HepG2 (cell line): ENCODE data around the gene TMPRSS11F. TPM values are rescaled to one million over a fixed set of nuclear protein-coding genes. Genes with fewer than 3 reads are reported as not detected.

Experiments used
- ATAC-seq: fragments of 200-7000 bp; cut with Tn5 transposase; 3 replicates; pipeline ENCODE4 v1.9.1; 2020; ENCODE audit warnings: mild to moderate bottlenecking, moderate library complexity
- BruUV-seq: library from RNA; stranded (reverse); fragments of 400-500 nt; replicated peaks from 2 replicates; lab custom pipeline; 2021; lab: Mats Ljungman, UMichigan
- CTCF ChIA-PET: fragments of 300-600 bp; formaldehyde crosslinking; extraction: SDS; loops from one replicate; lab custom pipeline; 2021; ENCODE audit warnings: low total read pairs, inconsistent platforms, low intra/inter-chr PET ratio; lab: Yijun Ruan, JAX
- POLR2A ChIA-PET: fragments of 350-600 bp; sonication (Branson Sonifier 250); formaldehyde crosslinking; loops from one replicate; lab custom pipeline; 2020; ENCODE audit warnings: antibody characterized with exemption, inconsistent platforms; lab: Yijun Ruan, JAX
- DNase-seq: peaks from one replicate; pipeline ENCODE4 v3.0.0-alpha.2; 2015; ENCODE audit warnings: low spot score
- FAIRE-seq: peaks from 3 replicates; lab custom pipeline; 2011; peaks lifted over from hg19 to GRCh38; lab: Jason Lieb, UNC
- H2AFZ ChIP-seq: one replicate; pipeline ENCODE4 v1.6.1; 2011; ENCODE audit warnings: low read length, inconsistent platforms
- H3K27ac ChIP-seq: fragments of 300-600 bp; 3 replicates; pipeline ENCODE4 v1.8.0; 2011; ENCODE audit warnings: mixed run types, mild to moderate bottlenecking, mixed read lengths, low read length, inconsistent platforms; ENCODE audit not compliant: insufficient read depth; ENCODE audit errors: extremely low read length
- H3K27me3 ChIP-seq, 2 experiments: fragments of 200-600 bp in 1 of 2; 2 replicates in 1 of 2; 3 replicates in 1 of 2; pipeline versions ENCODE4 v1.6.0 to v1.8.0; 2011; ENCODE audit warnings: low read length in 2 of 2, mild to moderate bottlenecking in 2 of 2, moderate library complexity in 2 of 2, inconsistent platforms in 1 of 2; ENCODE audit not compliant: insufficient read depth in 2 of 2, control insufficient read depth in 1 of 2
- H3K36me3 ChIP-seq, 2 experiments: fragments of 200-600 bp in 1 of 2; replicated peaks in 1 of 2; 2 replicates in 1 of 2; 3 replicates in 1 of 2; pipeline versions ENCODE4 v1.5.1 to v1.8.0; 2011; ENCODE audit warnings: low read length in 2 of 2, inconsistent platforms in 1 of 2; ENCODE audit not compliant: insufficient read depth in 2 of 2, control insufficient read depth in 1 of 2
- H3K4me1 ChIP-seq: 2 replicates; pipeline ENCODE4 v1.5.1; 2012; ENCODE audit warnings: low read length, inconsistent platforms; ENCODE audit not compliant: insufficient read depth
- H3K4me2 ChIP-seq: 2 replicates; pipeline ENCODE4 v1.6.0; 2011; ENCODE audit warnings: low read depth, low read length, inconsistent platforms
- H3K4me3 ChIP-seq, 3 experiments: fragments of 200-600 bp in 1 of 3; sonication (generic), shearing (Covaris generic) in 1 of 3; replicated peaks in 1 of 3; 2 replicates each; pipeline ENCODE4 v1.5.1; 2011 to 2016; ENCODE audit warnings: low read length in 3 of 3, inconsistent platforms in 2 of 3, low read depth in 2 of 3, mild to moderate bottlenecking in 2 of 3, control low read depth in 1 of 3, mixed read lengths in 1 of 3; ENCODE audit not compliant: insufficient read depth in 1 of 3
- H3K79me2 ChIP-seq: one replicate; pipeline ENCODE4 v1.6.1; 2011; ENCODE audit warnings: low read length, inconsistent platforms; ENCODE audit not compliant: insufficient read depth
- H3K9ac ChIP-seq: 2 replicates; pipeline ENCODE4 v1.6.0; 2011; ENCODE audit warnings: mild to moderate bottlenecking, low read depth, low read length, inconsistent platforms; ENCODE audit not compliant: insufficient read depth
- H3K9me3 ChIP-seq: 2 replicates; pipeline ENCODE4 v1.5.1; 2012; ENCODE audit warnings: mild to moderate bottlenecking, low read length
- H4K20me1 ChIP-seq: 2 replicates; pipeline ENCODE4 v1.6.0; 2011; ENCODE audit warnings: inconsistent platforms, mild to moderate bottlenecking, low read length, moderate library complexity; ENCODE audit not compliant: insufficient read depth
- FOXJ3 ChIP-seq: sonication (generic); formaldehyde crosslinking; IDR thresholded peaks from 2 replicates; pipeline ENCODE4 v1.4.0; 2020; ENCODE audit warnings: missing genetic modification reagents, mild to moderate bottlenecking, borderline replicate concordance
- HDAC6 ChIP-seq: fragments of 200-600 bp; sonication (generic); IDR thresholded peaks from 2 replicates; pipeline ENCODE4 v1.7.0; 2017; ENCODE audit warnings: mild to moderate bottlenecking, antibody characterized with exemption, low read length, low read depth
- HMGA1 ChIP-seq: sonication (generic); formaldehyde crosslinking; conservative IDR thresholded peaks from 2 replicates; pipeline ENCODE4 v1.4.0; 2020; ENCODE audit warnings: missing genetic modification reagents
- NR2C2 ChIP-seq: sonication (generic); formaldehyde crosslinking; IDR thresholded peaks from 2 replicates; pipeline ENCODE4 v1.4.0; 2020; ENCODE audit warnings: missing genetic modification reagents, mild to moderate bottlenecking, moderate library complexity, borderline replicate concordance
- RARG ChIP-seq: sonication (generic); formaldehyde crosslinking; IDR thresholded peaks from 2 replicates; pipeline ENCODE4 v1.4.0; 2020; ENCODE audit warnings: low read depth, mild to moderate bottlenecking, missing genetic modification reagents
- TP53 ChIP-seq: sonication (generic); formaldehyde crosslinking; conservative IDR thresholded peaks from 2 replicates; pipeline ENCODE4 v1.4.0; 2020; ENCODE audit warnings: missing genetic modification reagents
- U2AF2 ChIP-seq: fragments of 200-400 bp; formaldehyde crosslinking; IDR thresholded peaks from 2 replicates; pipeline ENCODE4 v1.6.1; 2017; ENCODE audit warnings: low read depth, mild to moderate bottlenecking, low read length
- ZMAT3 ChIP-seq: sonication (generic); formaldehyde crosslinking; conservative IDR thresholded peaks from 2 replicates; pipeline ENCODE4 v1.7.0; 2021; ENCODE audit warnings: missing genetic modification reagents
- ZNF138 ChIP-seq: sonication (generic); formaldehyde crosslinking; IDR thresholded peaks from 2 replicates; pipeline ENCODE4 v1.5.0; 2020; ENCODE audit warnings: mild to moderate bottlenecking, low read depth, missing genetic modification reagents
- ZNF24 ChIP-seq: fragments of 450-650 bp; IDR thresholded peaks from 2 replicates; pipeline ENCODE4 v1.6.1; 2017; ENCODE audit warnings: antibody characterized with exemption, mild to moderate bottlenecking
- ZNF777 ChIP-seq: sonication (generic); formaldehyde crosslinking; IDR thresholded peaks from 2 replicates; pipeline ENCODE4 v1.4.0; 2020; ENCODE audit warnings: missing genetic modification reagents
- ZNF816 ChIP-seq: sonication (generic); formaldehyde crosslinking; IDR thresholded peaks from 2 replicates; pipeline ENCODE4 v1.8.0; 2022; ENCODE audit warnings: missing genetic modification reagents, mild to moderate bottlenecking, borderline replicate concordance
- WGBS: methylation state at CpG from one replicate; pipeline ENCODE4 v1.1.6; 2017; ENCODE audit warnings: low lambda C conversion rate; 5-methylcytosine and 5-hydroxymethylcytosine counted together
- in situ Hi-C: cut with HindIII; loops from 2 replicates; pipeline ENCODE4 v1.10.0; 2017; ENCODE audit warnings: low pct_unique_long_range_greater_than_20kb; ENCODE audit not compliant: extremely low pct_ligation_motif_present
- intact Hi-C: fragments of 100-400 bp; cut with micrococcal nuclease; formaldehyde crosslinking; loops from one replicate; pipeline ENCODE4 v1.10.0; 2022; ENCODE audit not compliant: unreplicated experiment
- polyA plus RNA-seq, 8 experiments: library from polyadenylated mRNA; depleted of rRNA in 3 of 8; stranded (reverse) in 7 of 8; unstranded in 1 of 8; fragments of >200 nt; fragmentation: Illumina TruSeq in 4 of 8; extraction: Trizol in 4 of 8; gene quantifications; 2 replicates each; pipeline versions ENCODE4 v1.2.1 to v1.2.3, GENCODE V29; 2011 to 2016; ENCODE audit warnings: low read depth in 4 of 8, missing spikeins in 1 of 8, mixed read lengths in 1 of 8; ENCODE audit not compliant: insufficient read depth in 1 of 8
- total RNA-seq, 5 experiments: library from RNA; depleted of rRNA; stranded (reverse); fragments of >200 nt; fragmentation: Illumina TruSeq; extraction: Trizol; gene quantifications; 2 replicates each; pipeline ENCODE4 v1.2.3, GENCODE V29; 2016; ENCODE audit warnings: low read depth in 1 of 5
- TF ChIP-seq, protein P1 (sequence below): sonication (generic); formaldehyde crosslinking; IDR thresholded peaks from 2 replicates; pipeline ENCODE4 v1.8.1; 2023; ENCODE audit warnings: mild to moderate bottlenecking, moderate library complexity, missing genetic modification reagents

The TMPRSS11F gene
- total and polyA plus RNA-seq, 2 of the 13 experiments (the other 11 are each of a cell fraction or from before 2014, with no cell fraction given), result not detected

GRCh38 chr4:68167706-68168105 lies 38.0 kb upstream of the TMPRSS11F start:
- Histone ChIP-seq H3K27ac (no peak overlapping the region), H4K20me1 (no peaks in the 10 kb centered on the region), H3K4me1 (no peaks in the 10 kb centered on the region), H3K9me3 (peaks cover 8% of the 10 kb centered on the region), H3K4me3 (no peak overlapping the region), H3K9ac (no peak overlapping the region), H3K4me2 (no peak overlapping the region), H2AFZ (no peak overlapping the region), H3K36me3 (no peaks in the 10 kb centered on the region), H3K27me3 (no peaks in the 10 kb centered on the region), H3K79me2 (no peaks in the 10 kb centered on the region)
- in situ Hi-C loops (loop anchor here (25.0 kb wide), 1 partner anchor 630 kb away; the partner anchor contains the start of gene CENPC), intact Hi-C loops (no loop called here)
- BruUV-seq, result no TSS peak
- ATAC-seq (no peak), FAIRE-seq (no peak), DNase-seq (no peak)
- POLR2A ChIA-PET, result no interaction called here
- WGBS, result 0% methylated on average over 3 of the region's 3 CpGs
- TF ChIP-seq TP53 (CRISPR knock-in tag) (no peak), HMGA1 (CRISPR knock-in tag) (no peak), RARG (CRISPR knock-in tag) (no peak), ZNF777 (CRISPR knock-in tag) (no peak), HDAC6 (no peak), ZNF816 (no peak), NR2C2 (no peak), FOXJ3 (CRISPR knock-in tag) (no peak), ZNF24 (no peak), ZNF138 (CRISPR knock-in tag) (no peak), ZMAT3 (no peak), U2AF2 (no peak)
- TF ChIP-seq, protein P1, sequence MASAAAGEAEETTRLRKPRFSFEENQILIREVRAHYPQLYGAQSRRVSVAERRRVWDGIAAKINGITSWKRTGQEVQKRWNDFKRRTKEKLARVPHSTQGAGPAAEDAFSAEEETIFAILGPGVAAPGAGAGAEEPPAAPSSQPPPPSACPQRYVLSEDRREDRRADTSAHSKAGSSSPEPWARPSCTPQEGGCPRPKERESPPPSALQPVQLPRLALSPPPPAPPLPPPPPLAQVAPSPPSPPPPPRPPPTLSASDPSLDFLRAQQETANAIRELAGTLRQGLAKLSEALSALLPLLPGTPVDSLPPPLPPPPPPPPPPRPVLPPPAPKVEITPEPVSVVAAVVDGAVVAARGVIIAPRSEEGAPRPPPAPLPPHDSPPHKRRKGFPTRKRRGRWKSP (CRISPR knock-in tag), result no peak
- CTCF ChIA-PET, result no interaction called here
